H1 (cell line): ENCODE measurements around the gene PRSS8. TPM values are rescaled to one million over a fixed set of nuclear protein-coding genes. Genes with fewer than 3 reads are reported as not detected.

Source experiments
- CTCF ChIA-PET: fragments of 300-600 bp; sonication (Branson Sonifier 250); formaldehyde crosslinking; loops from one replicate; lab custom pipeline; 2021; ENCODE audit not compliant: partially characterized antibody; lab: Charles Lee
- POLR2A ChIA-PET: fragments of 300-600 bp; sonication (Branson Sonifier 250); formaldehyde crosslinking; loops from one replicate; lab custom pipeline; 2021; ENCODE audit warnings: inconsistent platforms; ENCODE audit not compliant: partially characterized antibody; lab: Charles Lee
- DNase-seq, 2 experiments: peaks; one replicate each; pipeline versions ENCODE4 v3.0.0 to v3.0.0-alpha.2; 2010 to 2022; ENCODE audit warnings: low spot score in 2 of 2, low read depth in 1 of 2, mixed read lengths in 1 of 2
- FAIRE-seq: peaks from 2 replicates; lab custom pipeline; 2011; peaks lifted over from hg19 to GRCh38; lab: Jason Lieb, UNC
- H2AFZ ChIP-seq: 2 replicates; pipeline ENCODE4 v1.8.1; 2012; ENCODE audit warnings: low read length, inconsistent platforms
- H2AK5ac ChIP-seq: 2 replicates; pipeline ENCODE4 v1.6.1; 2013; ENCODE audit warnings: low read depth, low read length
- H2BK120ac ChIP-seq: replicated peaks from 2 replicates; pipeline ENCODE3; 2013; ENCODE audit warnings: low read depth, low read length, inconsistent platforms
- H2BK12ac ChIP-seq: 2 replicates; pipeline ENCODE4 v1.6.1; 2013; ENCODE audit warnings: low read depth, low read length
- H2BK15ac ChIP-seq: 2 replicates; pipeline ENCODE4 v1.6.1; 2013; ENCODE audit warnings: low read length
- H2BK20ac ChIP-seq: 2 replicates; pipeline ENCODE4 v1.6.1; 2013; ENCODE audit warnings: low read length
- H2BK5ac ChIP-seq: 2 replicates; pipeline ENCODE4 v1.6.1; 2013; ENCODE audit warnings: low read depth, low read length
- H3K14ac ChIP-seq: 2 replicates; pipeline ENCODE4 v1.6.1; 2013; ENCODE audit warnings: inconsistent platforms; ENCODE audit not compliant: insufficient read length
- H3K18ac ChIP-seq: 2 replicates; pipeline ENCODE4 v1.6.1; 2013; ENCODE audit warnings: low read length; ENCODE audit errors: extremely low read depth
- H3K23ac ChIP-seq: 2 replicates; pipeline ENCODE4 v1.6.1; 2013; ENCODE audit warnings: inconsistent platforms; ENCODE audit not compliant: insufficient read length
- H3K23me2 ChIP-seq: 2 replicates; pipeline ENCODE4 v1.6.1; 2013; ENCODE audit warnings: low read depth, low read length
- H3K27ac ChIP-seq: 2 replicates; pipeline ENCODE4 v1.6.1; 2011; ENCODE audit warnings: low read depth, low read length, inconsistent platforms
- H3K27me3 ChIP-seq, 4 experiments: replicated peaks in 1 of 4; 1 replicate in 1 of 4; 2 replicates in 3 of 4; pipeline versions ENCODE4 v1.6.1 to v1.8.1; 2011 to 2013; ENCODE audit warnings: low read length in 3 of 4, mild to moderate bottlenecking in 3 of 4, inconsistent platforms in 2 of 4, mixed read lengths in 2 of 4, moderate library complexity in 1 of 4; ENCODE audit not compliant: control insufficient read depth in 3 of 4, insufficient read depth in 3 of 4; ENCODE audit errors: extremely low read depth in 1 of 4
- H3K36me3 ChIP-seq, 4 experiments: 2 replicates each; pipeline versions ENCODE4 v1.6.1 to v1.8.1; 2011 to 2013; ENCODE audit warnings: mild to moderate bottlenecking in 4 of 4, low read length in 3 of 4, moderate library complexity in 2 of 4, control low read depth in 1 of 4, inconsistent platforms in 1 of 4; ENCODE audit not compliant: insufficient read depth in 4 of 4, control insufficient read depth in 2 of 4
- H3K4ac ChIP-seq: replicated peaks from 2 replicates; pipeline ENCODE3; 2013; ENCODE audit warnings: low read length, low read depth, mixed read lengths, inconsistent platforms; ENCODE audit not compliant: insufficient read length
- H3K4me1 ChIP-seq, 4 experiments: replicated peaks in 1 of 4; 1 replicate in 1 of 4; 2 replicates in 3 of 4; pipeline versions ENCODE4 v1.6.1 to v1.8.1; 2011 to 2013; ENCODE audit warnings: low read length in 3 of 4, inconsistent platforms in 2 of 4, mixed read lengths in 1 of 4; ENCODE audit not compliant: insufficient read depth in 4 of 4, control insufficient read depth in 3 of 4
- H3K4me2 ChIP-seq, 2 experiments: 2 replicates each; pipeline versions ENCODE4 v1.6.1 to v1.8.1; 2011 to 2013; ENCODE audit warnings: low read depth in 2 of 2, low read length in 2 of 2, control low read depth in 1 of 2, inconsistent platforms in 1 of 2, mild to moderate bottlenecking in 1 of 2; ENCODE audit not compliant: insufficient read depth in 1 of 2
- H3K4me3 ChIP-seq, 4 experiments: fragments of 200-600, 300-600 bp in 1 of 4; sonication (generic), shearing (Covaris generic), sonication (Bioruptor Twin) in 1 of 4; 2 replicates each; pipeline versions ENCODE4 v1.5.1 to v1.8.1; 2011 to 2016; ENCODE audit warnings: low read length in 4 of 4, low read depth in 3 of 4, control low read depth in 2 of 4, inconsistent platforms in 2 of 4, mild to moderate bottlenecking in 2 of 4, mixed read lengths in 1 of 4, moderate library complexity in 1 of 4; ENCODE audit not compliant: insufficient read depth in 2 of 4; ENCODE audit errors: extremely low read depth in 1 of 4
- H3K56ac ChIP-seq: replicated peaks from 2 replicates; pipeline ENCODE3; 2013; ENCODE audit warnings: low read depth, mild to moderate bottlenecking, mixed read lengths, low read length, inconsistent platforms; ENCODE audit not compliant: insufficient read length
- H3K79me1 ChIP-seq: 2 replicates; pipeline ENCODE4 v1.6.1; 2013; ENCODE audit warnings: low read depth, low read length, control low read depth
- H3K79me2 ChIP-seq, 2 experiments: 2 replicates each; pipeline versions ENCODE4 v1.6.1 to v1.8.1; 2012 to 2013; ENCODE audit warnings: low read length in 2 of 2, mild to moderate bottlenecking in 2 of 2, inconsistent platforms in 1 of 2; ENCODE audit not compliant: insufficient read depth in 2 of 2, control insufficient read depth in 1 of 2
- H3K9ac ChIP-seq, 4 experiments: replicated peaks in 1 of 4; 1 replicate in 1 of 4; 2 replicates in 3 of 4; pipeline versions ENCODE4 v1.6.1 to v1.8.1; 2011 to 2013; ENCODE audit warnings: low read depth in 3 of 4, low read length in 3 of 4, control low read depth in 2 of 4, mild to moderate bottlenecking in 2 of 4, moderate library complexity in 2 of 4, inconsistent platforms in 1 of 4; ENCODE audit errors: extremely low read depth in 1 of 4
- H3K9me3 ChIP-seq, 2 experiments: 2 replicates each; pipeline versions ENCODE4 v1.6.1 to v1.8.1; 2012 to 2013; ENCODE audit warnings: mild to moderate bottlenecking in 2 of 2, moderate library complexity in 2 of 2, control low read depth in 1 of 2, inconsistent platforms in 1 of 2, low read depth in 1 of 2, low read length in 1 of 2, mixed read lengths in 1 of 2; ENCODE audit not compliant: insufficient read depth in 2 of 2
- H4K20me1 ChIP-seq, 2 experiments: replicated peaks in 1 of 2; 2 replicates each; pipeline versions ENCODE3 to v1.8.1; 2011 to 2013; ENCODE audit warnings: inconsistent platforms in 2 of 2, low read length in 2 of 2, mild to moderate bottlenecking in 1 of 2; ENCODE audit not compliant: insufficient read depth in 2 of 2, control insufficient read depth in 1 of 2
- H4K5ac ChIP-seq: 2 replicates; pipeline ENCODE4 v1.6.1; 2013; ENCODE audit warnings: low read length, low read depth, mixed read lengths, inconsistent platforms; ENCODE audit not compliant: insufficient read length
- H4K8ac ChIP-seq: 2 replicates; pipeline ENCODE4 v1.8.0; 2013; ENCODE audit warnings: mild to moderate bottlenecking, moderate library complexity, low read length, inconsistent platforms; ENCODE audit not compliant: insufficient read depth; ENCODE audit errors: extremely low read depth
- H4K91ac ChIP-seq: replicated peaks from 2 replicates; pipeline ENCODE3; 2013; ENCODE audit warnings: low read length, mixed read lengths, inconsistent platforms; ENCODE audit not compliant: insufficient read length
- CHD2 ChIP-seq: IDR thresholded peaks from 2 replicates; pipeline ENCODE4 v1.6.1; 2012; ENCODE audit warnings: low read length, improper control_type of control experiment
- CTCF ChIP-seq, 3 experiments: IDR thresholded peaks; 1 replicate in 2 of 3; 2 replicates in 1 of 3; pipeline versions ENCODE4 v1.5.1 to v1.6.1; 2011; ENCODE audit warnings: low read length in 3 of 3, mild to moderate bottlenecking in 3 of 3, inconsistent platforms in 2 of 3, low read depth in 1 of 3, moderate library complexity in 1 of 3; ENCODE audit not compliant: insufficient read depth in 1 of 3; ENCODE audit errors: control extremely low read depth in 1 of 3
- KDM5A ChIP-seq: fragments of 200-600 bp; IDR thresholded peaks from 2 replicates; pipeline ENCODE4 v1.7.1; 2012; ENCODE audit warnings: mild to moderate bottlenecking, low read length, inconsistent platforms, mixed read lengths
- RAD21 ChIP-seq, 2 experiments: IDR thresholded peaks in 1 of 2; conservative IDR thresholded peaks in 1 of 2; 2 replicates each; pipeline ENCODE4 v1.6.1; 2011; ENCODE audit warnings: low read depth in 2 of 2, low read length in 2 of 2, improper control_type of control experiment in 1 of 2, inconsistent platforms in 1 of 2, mild to moderate bottlenecking in 1 of 2, moderate library complexity in 1 of 2
- RNF2 ChIP-seq: fragments of 200-900, 300-1000 bp; sonication (generic); IDR thresholded peaks from 2 replicates; pipeline ENCODE4 v1.7.1; 2016; ENCODE audit warnings: borderline replicate concordance, low read depth, mild to moderate bottlenecking, antibody characterized with exemption, low read length; ENCODE audit not compliant: poor library complexity, severe bottlenecking; ENCODE audit errors: missing control alignments
- TAF1 ChIP-seq: IDR thresholded peaks from 2 replicates; pipeline ENCODE4 v1.6.1; 2011; ENCODE audit warnings: mild to moderate bottlenecking, low read depth, low read length
- USF2 ChIP-seq: IDR thresholded peaks from 2 replicates; pipeline ENCODE4 v1.6.1; 2011; ENCODE audit warnings: low read length, improper control_type of control experiment
- WGBS, 2 experiments: shearing (Covaris generic) in 1 of 2; methylation state at CpG; one replicate each; pipeline versions ENCODE4 v1.1.6 to v1.1.7; 2013 to 2015; ENCODE audit warnings: low lambda C conversion rate in 2 of 2, mixed read lengths in 2 of 2, inconsistent platforms in 1 of 2, low coverage in 1 of 2, missing lambda C conversion rate in 1 of 2; ENCODE audit not compliant: insufficient replicate concordance in 2 of 2, insufficient coverage in 1 of 2, insufficient read length in 1 of 2; ENCODE audit errors: extremely low coverage in 1 of 2, missing lambda C conversion rate in 1 of 2; 5-methylcytosine and 5-hydroxymethylcytosine counted together
- polyA plus RNA-seq, 7 experiments: library from polyadenylated mRNA; depleted of rRNA in 3 of 7; stranded (reverse) in 5 of 7; unstranded in 2 of 7; fragments of >200 nt in 5 of 7; fragments of 200-250 nt in 2 of 7; gene quantifications; 1 replicate in 5 of 7; 2 replicates in 1 of 7; 4 replicates in 1 of 7; pipeline versions ENCODE4 v1.2.1 to v1.2.3, GENCODE V29; 2011 to 2013; ENCODE audit warnings: missing spikeins in 2 of 7, mixed read lengths in 2 of 7
- total RNA-seq: library from RNA; stranded (reverse); fragmentation: NEBNext Ultra II Directional; extraction: Animal tissue kit (Norgen Biotek cat#: 25700); gene quantifications from 2 replicates; pipeline ENCODE4 v1.2.1, GENCODE V29; 2021

The PRSS8 gene
- total and polyA plus RNA-seq, 2 of the 8 experiments (the other 6 are each of a cell fraction or from before 2014, with no cell fraction given): 87.7 to 273 TPM

GRCh38 chr16:31088459-31089183 lies 46.9 kb downstream of the PRSS8 start, which contains the start of gene PRSS53:
PRSS53 (minus strand) TSS chr16:31088943; CDS start chr16:31088809, 134 bp downstream.
- Histone ChIP-seq H3K4ac (no peak within 1 kb of the TSS), H2BK15ac (no peak within 1 kb of the TSS), H3K27ac (no peak within 1 kb of the TSS), H3K27me3 (no peaks in the 10 kb centered on the region), H3K56ac (no peak within 1 kb of the TSS), H3K9ac (no peak within 1 kb of the TSS), H3K23me2 (peaks cover 3% of the 10 kb centered on the region; the same call in 1 of the 2 replicates), H3K4me1 (peaks cover 0 to 9% (median 3%) of the 10 kb centered on the region in 4 experiments; a peak in 4 of 7 replicates), H2BK12ac (no peak within 1 kb of the TSS), H2AK5ac (no peak within 1 kb of the TSS), H3K9me3 (no peaks in the 10 kb centered on the region), H2BK120ac (no peak within 1 kb of the TSS), H3K79me2 (peaks cover 0 to 7% of the 10 kb centered on the region in 2 experiments; a peak in 1 of 4 replicates), H3K14ac (no peak within 1 kb of the TSS), H3K4me3 (no peak within 1 kb of the TSS), H3K79me1 (peaks cover 12% of the 10 kb centered on the region), H4K5ac (no peak within 1 kb of the TSS), H4K20me1 (peaks cover 8 to 28% of the 10 kb centered on the region in 2 experiments), H2BK5ac (no peak within 1 kb of the TSS), H3K23ac (no peak within 1 kb of the TSS), H3K4me2 (no peak within 1 kb of the TSS), H2AFZ (no peak within 1 kb of the TSS), H4K8ac (no peak within 1 kb of the TSS), H3K36me3 (peaks cover 0 to 15% (median 4%) of the 10 kb centered on the region in 4 experiments; a peak in 5 of 8 replicates), H4K91ac (no peak within 1 kb of the TSS), H3K18ac (no peak within 1 kb of the TSS), H2BK20ac (no peak within 1 kb of the TSS)
- CTCF ChIA-PET: interaction anchor here (1.1 to 3.0 kb wide), 3 partner anchors 9 to 55 kb away, joined by 4 to 14 read pairs (median 6); no protein-coding TSS in a partner anchor
- WGBS, 2 experiments: 87% methylated on average over 15 of the region's 15 CpGs; no CpG with 5 or more reads in 1 of the 2 experiments
- no peak for DNase-seq
- FAIRE-seq: no peak
- POLR2A ChIA-PET: interaction anchor here (0.8 to 1.5 kb wide), 5 partner anchors 19 to 626 kb away, joined by 3 to 5 read pairs (median 3); partner anchors contain the start of gene PRSS8
- TF ChIP-seq RNF2 (no peak), TAF1 (no peak), USF2 (no peak), CTCF (IDR thresholded peaks at IDR 0.05; ENCODE audit: control extremely low read depth in 1 of 3, insufficient read depth in 1 of 3, low read depth in 1 of 3, low read length in 3 of 3) (no peak), CHD2 (no peak), KDM5A (no peak), RAD21 (IDR thresholded peaks at IDR 0.05 in 1 of 2, conservative IDR thresholded peaks at IDR 0.05 in 1 of 2; ENCODE audit: low read depth in 2 of 2, low read length in 2 of 2) (no peak)
